ENCODE data around the gene GPI. TPM values are rescaled to one million over a fixed set of nuclear protein-coding genes. Genes with fewer than 3 reads are reported as not detected.
"Not testable (repeated sequence)": the region's sequence is repeated elsewhere in the genome, so short reads cannot be mapped to it uniquely, and the experiment has no call there.

GPI gene
- total and polyA plus RNA-seq, 2 of the 8 experiments (the other 6 are each of a cell fraction or from before 2014, with no cell fraction given): 171 to 360 TPM

DNA sequence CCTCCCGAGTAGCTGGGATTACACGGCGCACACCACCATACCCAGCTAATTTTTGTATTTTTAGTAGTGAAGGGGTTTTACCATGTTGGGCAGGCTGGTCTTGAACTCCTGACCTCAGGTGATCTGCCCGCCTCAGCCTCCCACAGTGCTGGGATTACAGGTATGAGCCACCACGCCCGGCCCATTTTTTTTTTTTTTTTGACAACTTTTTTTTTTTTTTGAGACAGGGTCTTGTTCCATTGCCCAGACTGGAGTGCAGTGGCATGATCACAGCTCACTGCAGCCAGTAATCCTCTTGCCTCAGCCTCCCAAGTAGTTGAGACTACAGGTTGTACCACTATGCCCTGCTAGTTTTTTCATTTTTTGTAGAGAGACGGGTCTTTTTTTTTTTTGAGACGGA lies 35.8 kb downstream of the GPI start:
- H3K14ac ChIP-seq (ENCODE audit: insufficient read length); H3K79me1 ChIP-seq (ENCODE audit: low read depth, low read length); H2BK15ac ChIP-seq (ENCODE audit: low read length); H3K27ac ChIP-seq (ENCODE audit: low read depth, low read length); H2BK12ac ChIP-seq (ENCODE audit: low read depth, low read length); H3K4ac ChIP-seq (replicated peaks; ENCODE audit: insufficient read length, low read depth, low read length); H3K9ac ChIP-seq (replicated peaks in 1 of 4; ENCODE audit: extremely low read depth in 1 of 4, low read depth in 3 of 4, low read length in 3 of 4); DNase-seq (ENCODE audit: low read depth in 1 of 2, low spot score in 2 of 2); H4K5ac ChIP-seq (ENCODE audit: insufficient read length, low read depth, low read length); H3K27me3 ChIP-seq (replicated peaks in 1 of 4; ENCODE audit: control insufficient read depth in 3 of 4, extremely low read depth in 1 of 4, insufficient read depth in 3 of 4, low read length in 3 of 4); H3K79me2 ChIP-seq (ENCODE audit: control insufficient read depth in 1 of 2, insufficient read depth in 2 of 2, low read length in 2 of 2); H3K23me2 ChIP-seq (ENCODE audit: low read depth, low read length); H3K18ac ChIP-seq (ENCODE audit: extremely low read depth, low read length); H4K8ac ChIP-seq (ENCODE audit: extremely low read depth, insufficient read depth, low read length); H4K20me1 ChIP-seq (replicated peaks in 1 of 2; ENCODE audit: control insufficient read depth in 1 of 2, insufficient read depth in 2 of 2, low read length in 2 of 2); H2BK5ac ChIP-seq (ENCODE audit: low read depth, low read length); H4K91ac ChIP-seq (replicated peaks; ENCODE audit: insufficient read length, low read length); H3K4me2 ChIP-seq (ENCODE audit: insufficient read depth in 1 of 2, low read depth in 2 of 2, low read length in 2 of 2); H3K56ac ChIP-seq (replicated peaks; ENCODE audit: insufficient read length, low read depth, low read length); CTCF ChIA-PET (ENCODE audit: partially characterized antibody); FAIRE-seq; H3K23ac ChIP-seq (ENCODE audit: insufficient read length); H2BK120ac ChIP-seq (replicated peaks; ENCODE audit: low read depth, low read length); H2BK20ac ChIP-seq (ENCODE audit: low read length); H3K4me3 ChIP-seq (ENCODE audit: extremely low read depth in 1 of 4, insufficient read depth in 2 of 4, low read depth in 3 of 4, low read length in 4 of 4); H2AFZ ChIP-seq (ENCODE audit: low read length); H3K4me1 ChIP-seq (replicated peaks in 1 of 4; ENCODE audit: control insufficient read depth in 3 of 4, insufficient read depth in 4 of 4, low read length in 3 of 4); H3K9me3 ChIP-seq (ENCODE audit: insufficient read depth in 2 of 2, low read depth in 1 of 2, low read length in 1 of 2); H2AK5ac ChIP-seq (ENCODE audit: low read depth, low read length): not testable (repeated sequence)
- peaks cover 19 to 44% (median 35%) of the 10 kb centered on the region in 4 experiments for H3K36me3 ChIP-seq (ENCODE audit: control insufficient read depth in 2 of 4, insufficient read depth in 4 of 4, low read length in 3 of 4)
- 94% methylated on average over 6 of the region's 8 CpGs; no CpG with 5 or more reads in 1 of the 2 experiments for WGBS, 2 experiments (ENCODE audit: extremely low coverage in 1 of 2, insufficient coverage in 1 of 2, insufficient read length in 1 of 2, insufficient replicate concordance in 2 of 2, low coverage in 1 of 2, low lambda C conversion rate in 2 of 2, missing lambda C conversion rate in 1 of 2)
- POLR2A ChIA-PET (ENCODE audit: partially characterized antibody): interaction anchor here (1.1 to 1.6 kb wide), 4 partner anchors 16 to 81 kb away, joined by 3 to 4 read pairs (median 3); partner anchors contain the start of gene WTIP
